ENCODE measurements around the gene OPN1MW. TPM values are rescaled to one million over a fixed set of nuclear protein-coding genes. Genes with fewer than 3 reads are reported as not detected.
"Not testable (repeated sequence)": the region's sequence is repeated elsewhere in the genome, so short reads cannot be mapped to it uniquely, and the experiment has no call there.

OPN1MW gene
- total RNA-seq, 1 experiment from 2014 or later, result not detected

DNA sequence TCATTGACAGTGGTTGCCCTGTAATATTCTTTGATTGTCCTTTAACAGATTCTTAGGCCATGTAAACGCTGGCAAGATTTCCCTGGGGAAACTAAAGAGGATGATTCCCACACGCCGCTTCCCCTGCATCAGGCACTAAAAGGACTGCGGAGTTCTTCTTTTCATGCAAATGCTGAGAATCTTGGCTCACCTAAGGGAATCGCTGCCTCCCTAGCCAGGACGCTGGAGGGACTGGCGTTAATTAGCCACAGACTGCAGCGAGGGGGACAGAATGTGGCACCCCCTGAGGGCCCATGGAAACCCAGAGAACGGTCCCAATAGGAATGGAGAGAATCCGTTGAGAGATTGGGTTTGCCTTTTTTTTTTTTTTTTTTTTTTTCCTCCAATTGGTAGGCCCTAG lies 29.1 kb downstream of the OPN1MW start:
- ATAC-seq, result peak; percentile 66
- DNase-seq (ENCODE audit: low spot score); H3K27ac Mint-ChIP-seq; POLR2A ChIA-PET; H3K4me1 Mint-ChIP-seq; CTCF ChIA-PET; H3K9me3 Mint-ChIP-seq; H3K4me3 Mint-ChIP-seq; H3K27me3 Mint-ChIP-seq (ENCODE audit: low read depth); H3K36me3 Mint-ChIP-seq: not testable (repeated sequence)

- H3K9me3 Mint-ChIP-seq; POLR2A ChIA-PET; H3K27me3 Mint-ChIP-seq (ENCODE audit: low read depth); H3K4me3 Mint-ChIP-seq; H3K36me3 Mint-ChIP-seq; H3K4me1 Mint-ChIP-seq; H3K27ac Mint-ChIP-seq; ATAC-seq; CTCF ChIA-PET; DNase-seq (ENCODE audit: low spot score): not testable (repeated sequence)
Observed at GRCh38 chrX:154219456-154219855, 37.1 kb downstream of the OPN1MW start, which contains the start of gene OPN1MW2. Gene OPN1MW2 (plus strand): TSS chrX:154219756. CDS start chrX:154219816, 60 bp downstream.

DNA sequence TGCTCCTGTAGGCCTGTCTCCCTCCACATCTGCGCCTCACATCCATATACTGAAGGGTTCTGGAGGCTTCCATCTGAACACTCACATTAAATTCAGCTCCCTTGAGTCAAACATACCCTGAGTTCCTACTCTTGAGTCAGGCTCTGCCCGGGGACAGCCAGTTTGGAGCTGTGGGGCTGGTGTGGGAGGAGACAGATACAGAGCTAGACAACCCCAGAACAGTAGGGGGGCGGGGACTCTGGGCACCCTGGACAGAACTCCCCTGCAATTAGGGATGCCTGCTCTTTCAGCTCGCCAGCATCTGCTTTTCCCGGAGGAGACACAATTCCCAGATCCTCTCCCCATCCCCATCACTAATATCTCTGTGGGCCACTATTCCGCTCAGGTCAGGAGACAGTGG lies 42.9 kb downstream of the OPN1MW start:
- DNase-seq (ENCODE audit: low spot score); CTCF ChIA-PET; POLR2A ChIA-PET; H3K36me3 Mint-ChIP-seq; H3K27me3 Mint-ChIP-seq (ENCODE audit: low read depth); H3K4me1 Mint-ChIP-seq; ATAC-seq; H3K4me3 Mint-ChIP-seq; H3K27ac Mint-ChIP-seq; H3K9me3 Mint-ChIP-seq: not testable (repeated sequence)

- H3K9me3 Mint-ChIP-seq; CTCF ChIA-PET; H3K4me1 Mint-ChIP-seq; ATAC-seq; H3K27me3 Mint-ChIP-seq (ENCODE audit: low read depth); DNase-seq (ENCODE audit: low spot score); H3K36me3 Mint-ChIP-seq; POLR2A ChIA-PET; H3K27ac Mint-ChIP-seq; H3K4me3 Mint-ChIP-seq: not testable (repeated sequence)
Observed at GRCh38 chrX:154226706-154227105, 44.3 kb downstream of the OPN1MW start.

- H3K4me3 Mint-ChIP-seq; H3K27me3 Mint-ChIP-seq (ENCODE audit: low read depth); ATAC-seq; H3K27ac Mint-ChIP-seq; CTCF ChIA-PET; H3K9me3 Mint-ChIP-seq; POLR2A ChIA-PET; H3K36me3 Mint-ChIP-seq; DNase-seq (ENCODE audit: low spot score); H3K4me1 Mint-ChIP-seq: not testable (repeated sequence)
Observed at GRCh38 chrX:154231443-154231842, 49.0 kb downstream of the OPN1MW start.

- H3K4me3 Mint-ChIP-seq; CTCF ChIA-PET; POLR2A ChIA-PET; H3K9me3 Mint-ChIP-seq; H3K27me3 Mint-ChIP-seq (ENCODE audit: low read depth); H3K27ac Mint-ChIP-seq; ATAC-seq; H3K4me1 Mint-ChIP-seq; H3K36me3 Mint-ChIP-seq; DNase-seq (ENCODE audit: low spot score): not testable (repeated sequence)
Observed at GRCh38 chrX:154233620-154234019, 51.2 kb downstream of the OPN1MW start.

DNA sequence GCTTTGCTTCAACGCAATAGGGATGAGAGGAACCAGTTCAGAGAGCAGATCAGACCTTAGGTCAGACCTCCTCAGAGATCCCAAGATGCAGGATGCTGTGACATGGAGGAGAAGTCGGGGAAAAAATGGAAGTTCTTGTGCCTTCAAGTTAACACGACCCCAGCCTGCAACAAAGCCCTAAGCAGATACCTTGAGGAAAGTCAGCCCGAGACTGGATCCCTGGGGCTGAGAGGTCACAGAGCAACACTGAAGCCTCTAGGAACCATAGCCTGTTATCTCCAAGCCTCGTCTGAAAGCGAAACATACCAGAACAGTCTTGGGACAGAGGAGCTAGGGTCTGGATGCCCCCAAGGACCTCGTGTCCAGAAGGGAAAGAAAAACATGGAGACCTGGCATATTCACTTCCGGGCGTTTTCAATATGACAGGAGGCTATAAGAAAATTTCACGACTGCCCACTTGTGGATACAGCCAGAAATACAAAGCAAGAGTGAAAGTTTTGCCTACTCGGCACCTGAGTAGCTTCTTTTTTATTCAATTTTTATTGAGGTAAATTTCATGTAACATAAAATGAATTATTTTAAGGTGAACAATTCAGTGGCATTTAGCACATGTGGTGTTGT lies 56.7 kb downstream of the OPN1MW start:
- H3K27ac Mint-ChIP-seq; ATAC-seq; H3K4me1 Mint-ChIP-seq; H3K36me3 Mint-ChIP-seq; H3K9me3 Mint-ChIP-seq; POLR2A ChIA-PET; H3K4me3 Mint-ChIP-seq; H3K27me3 Mint-ChIP-seq (ENCODE audit: low read depth); DNase-seq (ENCODE audit: low spot score): not testable (repeated sequence)
- CTCF ChIA-PET, result interaction anchor here (1.3 kb wide), 1 partner anchor 135 kb away, joined by 3 read pairs; no protein-coding TSS in a partner anchor

GRCh38 chrX:154239982-154240503 lies 57.6 kb downstream of the OPN1MW start:
- not testable (repeated sequence) for H3K36me3 Mint-ChIP-seq
- CTCF ChIA-PET, result interaction anchor here (1.2 to 1.3 kb wide), 2 partner anchors 68 to 134 kb away, joined by 3 to 7 read pairs; no protein-coding TSS in a partner anchor

More at GRCh38 chrX:154239982-154240503, 57.6 kb downstream of the OPN1MW start:
- H3K27me3 Mint-ChIP-seq (ENCODE audit: low read depth); H3K4me3 Mint-ChIP-seq; H3K27ac Mint-ChIP-seq; POLR2A ChIA-PET; ATAC-seq; H3K9me3 Mint-ChIP-seq; H3K4me1 Mint-ChIP-seq; DNase-seq (ENCODE audit: low spot score): not testable (repeated sequence)

Other genes with a start within 250 kb of the OPN1MW start
- 97.1 to 107 TPM (median 101 TPM) in 3 replicates for gene NAA10, start 247.6 kb upstream of the OPN1MW start, total RNA-seq (2021)
- gene RENBP, start 238.0 kb upstream of the OPN1MW start, total RNA-seq (2021), result 14.0 to 18.6 TPM (median 16.2 TPM) in 3 replicates
- gene HCFC1, start 210.8 kb upstream of the OPN1MW start, total RNA-seq (2021), result 121 to 130 TPM (median 125 TPM) in 3 replicates
- gene TMEM187, start 209.8 kb upstream of the OPN1MW start, total RNA-seq (2021), result 8.4 to 12.3 TPM (median 10.1 TPM) in 3 replicates
- gene IRAK1, start 162.7 kb upstream of the OPN1MW start, total RNA-seq (2021), result 32.1 to 48.0 TPM (median 45.2 TPM) in 3 replicates
- gene MECP2, start 84.9 kb upstream of the OPN1MW start, total RNA-seq (2021), result 28.7 to 36.2 TPM (median 33.7 TPM) in 3 replicates
- gene OPN1LW, start 38.4 kb upstream of the OPN1MW start, total RNA-seq (2021), result not detected in 3 replicates
- gene OPN1MW2, start 37.2 kb downstream of the OPN1MW start, total RNA-seq (2021), result not detected in 3 replicates
- gene OPN1MW3, start 75.0 kb downstream of the OPN1MW start, total RNA-seq (2021), result not detected in 3 replicates
- gene TEX28, start 112.5 kb downstream of the OPN1MW start, total RNA-seq (2021), result not detected in 3 replicates
- 0.46 to 0.53 TPM in 2 of 3 replicates, not detected in the other for gene TKTL1, start 113.2 kb downstream of the OPN1MW start, total RNA-seq (2021)
- gene FLNA, start 192.0 kb downstream of the OPN1MW start, total RNA-seq (2021), result 914 to 1,017 TPM (median 992 TPM) in 3 replicates
- 69.8 to 78.3 TPM (median 72.7 TPM) in 3 replicates for gene EMD, start 196.7 kb downstream of the OPN1MW start, total RNA-seq (2021)
- gene RPL10, start 215.8 kb downstream of the OPN1MW start, total RNA-seq (2021), result 2,241 to 2,474 TPM (median 2,438 TPM) in 3 replicates
- gene DNASE1L1, start 226.7 kb downstream of the OPN1MW start, total RNA-seq (2021), result 16.2 to 21.6 TPM (median 21.2 TPM) in 3 replicates
- 43.5 to 48.6 TPM (median 44.5 TPM) in 3 replicates for gene TAFAZZIN, start 228.9 kb downstream of the OPN1MW start, total RNA-seq (2021)
- 43.9 to 46.0 TPM (median 44.8 TPM) in 3 replicates for gene ATP6AP1, start 246.1 kb downstream of the OPN1MW start, total RNA-seq (2021)